GM12872 (cell line): ENCODE data around the gene RGS13.

Experiments used
- TF ChIP-seq, protein P1 (sequence below): IDR thresholded peaks from 3 replicates; pipeline ENCODE4 v1.5.1; 2011; ENCODE audit warnings: low read depth, mild to moderate bottlenecking, low read length, moderate library complexity; ENCODE audit not compliant: insufficient read depth

RGS13 gene

DNA sequence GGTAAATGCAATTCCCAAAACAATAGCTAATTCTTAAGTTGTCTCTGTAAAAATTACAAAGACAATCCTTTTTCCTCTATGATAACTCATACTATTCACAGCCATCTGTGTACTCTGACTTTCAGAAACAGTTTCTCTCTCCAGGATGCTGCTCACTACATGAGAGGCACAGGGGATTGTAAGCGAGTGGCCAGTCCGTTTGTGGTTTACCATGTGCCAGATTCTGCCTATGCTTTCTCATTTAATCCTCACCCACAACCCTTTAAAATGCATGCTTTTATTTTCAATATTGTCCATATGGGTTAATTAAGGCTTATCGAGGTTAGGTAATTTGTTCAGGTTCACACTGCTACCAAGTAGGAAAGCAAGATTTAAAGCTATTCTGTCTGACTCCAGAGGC, 37.4 kb upstream of the RGS13 start:
- TF ChIP-seq, protein P1, sequence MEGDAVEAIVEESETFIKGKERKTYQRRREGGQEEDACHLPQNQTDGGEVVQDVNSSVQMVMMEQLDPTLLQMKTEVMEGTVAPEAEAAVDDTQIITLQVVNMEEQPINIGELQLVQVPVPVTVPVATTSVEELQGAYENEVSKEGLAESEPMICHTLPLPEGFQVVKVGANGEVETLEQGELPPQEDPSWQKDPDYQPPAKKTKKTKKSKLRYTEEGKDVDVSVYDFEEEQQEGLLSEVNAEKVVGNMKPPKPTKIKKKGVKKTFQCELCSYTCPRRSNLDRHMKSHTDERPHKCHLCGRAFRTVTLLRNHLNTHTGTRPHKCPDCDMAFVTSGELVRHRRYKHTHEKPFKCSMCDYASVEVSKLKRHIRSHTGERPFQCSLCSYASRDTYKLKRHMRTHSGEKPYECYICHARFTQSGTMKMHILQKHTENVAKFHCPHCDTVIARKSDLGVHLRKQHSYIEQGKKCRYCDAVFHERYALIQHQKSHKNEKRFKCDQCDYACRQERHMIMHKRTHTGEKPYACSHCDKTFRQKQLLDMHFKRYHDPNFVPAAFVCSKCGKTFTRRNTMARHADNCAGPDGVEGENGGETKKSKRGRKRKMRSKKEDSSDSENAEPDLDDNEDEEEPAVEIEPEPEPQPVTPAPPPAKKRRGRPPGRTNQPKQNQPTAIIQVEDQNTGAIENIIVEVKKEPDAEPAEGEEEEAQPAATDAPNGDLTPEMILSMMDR = no peak

GRCh38 chr1:192600275-192600674, 35.7 kb upstream of the RGS13 start:
- TF ChIP-seq, protein P1 = no peak

GRCh38 chr1:192601143-192601542, 34.8 kb upstream of the RGS13 start:
- TF ChIP-seq, protein P1 = no peak

- TF ChIP-seq, protein P1 = no peak
Measured at GRCh38 chr1:192601567-192601966, 34.4 kb upstream of the RGS13 start.

GRCh38 chr1:192602757-192603156, 33.2 kb upstream of the RGS13 start:
- TF ChIP-seq, protein P1 = no peak

- TF ChIP-seq, protein P1 = no peak
Measured at GRCh38 chr1:192603218-192603787, 32.6 kb upstream of the RGS13 start.

- TF ChIP-seq, protein P1 = no peak
Measured at GRCh38 chr1:192604979-192605620, 30.8 kb upstream of the RGS13 start.
